Spleen (tissue), 7 donors: ENCODE results near the gene NECTIN3.
A peak's percentile ranks its signal among the peaks of the same experiment; 100 is the strongest.

ENCODE experiments used
- CTCF ChIP-seq, 11 experiments: fragments of 200-600 bp in 7 of 11; fragments of 450-650 bp in 4 of 11; sonication (generic) in 4 of 11; IDR thresholded peaks in 8 of 11; conservative IDR thresholded peaks in 3 of 11; 1 replicate in 7 of 11; 2 replicates in 4 of 11; pipeline versions ENCODE4 v1.4.0 to v1.8.0; 2016 to 2021; ENCODE audit warnings: antibody characterized with exemption in 11 of 11, inconsistent platforms in 4 of 11, mild to moderate bottlenecking in 1 of 11
- POLR2A ChIP-seq, 3 donors: fragments of 450-650 bp; IDR thresholded peaks; one replicate each; pipeline ENCODE4 v1.5.1; 2017; ENCODE audit warnings: antibody characterized with exemption in 3 of 3, mild to moderate bottlenecking in 1 of 3
- POLR2AphosphoS5 ChIP-seq, 3 donors: sonication (generic); formaldehyde crosslinking; IDR thresholded peaks; one replicate each; pipeline ENCODE4 v1.5.1; 2017; ENCODE audit warnings: antibody characterized with exemption in 3 of 3
- donor health status: DM: no; HTN: no; CAD: no; lungs with moderate emphysema.
- donor health status: DM: no; HTN: no; CAD: no.
- donor health status: DM: no; HTN: no; CAD: no.

GRCh38 chr3:111080413-111080812 is 8.8 kb downstream of the NECTIN3 start:
- TF ChIP-seq CTCF (IDR thresholded peaks at IDR 0.05 in 8 of 11, conservative IDR thresholded peaks at IDR 0.05 in 3 of 11) (peak in 4 of 11 experiments; percentile 13 to 33 (median 17)), POLR2A (IDR thresholded peaks at IDR 0.05) (no peak), POLR2AphosphoS5 (IDR thresholded peaks at IDR 0.05) (no peak)
